Endothelial cell of umbilical vein (primary cell): ENCODE data around the gene PLCD1. TPM values are rescaled to one million over a fixed set of nuclear protein-coding genes. Genes with fewer than 3 reads are reported as not detected.
A peak's percentile ranks its signal among the peaks of the same experiment; 100 is the strongest.

Source experiments
- BruUV-seq: library from RNA; stranded (reverse); fragments of 400-500 nt; replicated peaks from 2 replicates; lab custom pipeline; 2021; lab: Mats Ljungman, UMichigan
- CTCF ChIA-PET: fragments of 300-600, 350-600 bp; sonication (Branson Sonifier 250); formaldehyde crosslinking; loops from one replicate; lab custom pipeline; 2021; ENCODE audit warnings: antibody characterized with exemption, inconsistent platforms; lab: Charles Lee
- POLR2A ChIA-PET: fragments of 300-600, 350-600 bp; sonication (Branson Sonifier 250); formaldehyde crosslinking; loops from one replicate; lab custom pipeline; 2021; ENCODE audit warnings: antibody characterized with exemption, inconsistent platforms; lab: Charles Lee
- DNase-seq: peaks from one replicate; pipeline ENCODE4 v3.0.0-alpha.2; 2011; ENCODE audit warnings: low read depth, low spot score
- FAIRE-seq: peaks from 2 replicates; lab custom pipeline; 2011; peaks lifted over from hg19 to GRCh38; lab: Jason Lieb, UNC
- H2AFZ ChIP-seq: 2 replicates; pipeline ENCODE4 v1.6.0; 2012; ENCODE audit warnings: low read depth, low read length, control low read depth, inconsistent platforms
- H3K27ac ChIP-seq: 2 replicates; pipeline ENCODE4 v1.5.1; 2011; ENCODE audit warnings: low read depth, mild to moderate bottlenecking, control low read depth, low read length, moderate library complexity; ENCODE audit not compliant: insufficient read depth
- H3K27me3 ChIP-seq, 2 experiments: 2 replicates each; pipeline versions ENCODE4 v1.6.0 to v1.6.1; 2011; ENCODE audit warnings: low read length in 2 of 2, mixed read lengths in 1 of 2; ENCODE audit not compliant: control insufficient read depth in 2 of 2, insufficient read depth in 2 of 2
- H3K36me3 ChIP-seq, 2 experiments: 2 replicates in 1 of 2; 3 replicates in 1 of 2; pipeline ENCODE4 v1.5.1; 2011; ENCODE audit warnings: low read length in 2 of 2, mild to moderate bottlenecking in 1 of 2, moderate library complexity in 1 of 2; ENCODE audit not compliant: control insufficient read depth in 2 of 2, insufficient read depth in 2 of 2; ENCODE audit errors: extremely low read depth in 1 of 2
- H3K4me1 ChIP-seq: 3 replicates; pipeline ENCODE4 v1.5.1; 2011; ENCODE audit warnings: mild to moderate bottlenecking, low read length; ENCODE audit not compliant: control insufficient read depth, insufficient read depth; ENCODE audit errors: extremely low read depth
- H3K4me2 ChIP-seq: 2 replicates; pipeline ENCODE4 v1.6.1; 2011; ENCODE audit warnings: low read length, control low read depth, mixed read lengths; ENCODE audit not compliant: insufficient read depth
- H3K4me3 ChIP-seq, 3 experiments: fragments of 200-600 bp in 1 of 3; sonication (generic), shearing (Covaris generic) in 1 of 3; replicated peaks in 1 of 3; 2 replicates each; pipeline ENCODE4 v1.5.1; 2011 to 2016; ENCODE audit warnings: control low read depth in 3 of 3, low read length in 3 of 3, mild to moderate bottlenecking in 2 of 3, inconsistent platforms in 1 of 3, low read depth in 1 of 3, moderate library complexity in 1 of 3; ENCODE audit not compliant: insufficient read depth in 1 of 3
- H3K79me2 ChIP-seq: 2 replicates; pipeline ENCODE4 v1.6.0; 2012; ENCODE audit warnings: low read length, inconsistent platforms; ENCODE audit not compliant: control insufficient read depth, insufficient read depth
- H3K9ac ChIP-seq: replicated peaks from 2 replicates; pipeline ENCODE3; 2011; ENCODE audit warnings: low read length, control low read depth; ENCODE audit not compliant: insufficient read depth; ENCODE audit errors: extremely low read depth
- H3K9me1 ChIP-seq: replicated peaks from 3 replicates; pipeline ENCODE4 v1.6.0; 2011; ENCODE audit warnings: mild to moderate bottlenecking, low read length; ENCODE audit not compliant: control insufficient read depth, insufficient read depth; ENCODE audit errors: extremely low read depth
- H3K9me3 ChIP-seq: replicated peaks from 2 replicates; pipeline ENCODE4 v1.5.1; 2012; ENCODE audit warnings: low read length, inconsistent platforms; ENCODE audit not compliant: control insufficient read depth, insufficient read depth
- H4K20me1 ChIP-seq: replicated peaks from 2 replicates; pipeline ENCODE3; 2011; ENCODE audit warnings: mild to moderate bottlenecking, low read length; ENCODE audit not compliant: control insufficient read depth, insufficient read depth; ENCODE audit errors: extremely low read depth
- CTCF ChIP-seq, 2 donors: IDR thresholded peaks; 1 replicate in 1 of 2; 2 replicates in 1 of 2; pipeline ENCODE4 v1.5.1; 2011; ENCODE audit warnings: low read length in 2 of 2, mild to moderate bottlenecking in 2 of 2, moderate library complexity in 2 of 2, control low read depth in 1 of 2, inconsistent platforms in 1 of 2, low read depth in 1 of 2; ENCODE audit not compliant: insufficient read depth in 1 of 2; ENCODE audit errors: extremely low read depth in 1 of 2
- EZH2 ChIP-seq: IDR thresholded peaks from 2 replicates; pipeline ENCODE4 v1.6.1; 2012; ENCODE audit warnings: borderline replicate concordance, low read depth, mild to moderate bottlenecking, moderate library complexity, low read length, inconsistent platforms; ENCODE audit not compliant: severe bottlenecking
- FOS ChIP-seq: IDR thresholded peaks from 2 replicates; pipeline ENCODE4 v1.6.1; 2011; ENCODE audit warnings: mild to moderate bottlenecking, low read length, moderate library complexity, borderline replicate concordance; ENCODE audit not compliant: insufficient read depth
- GATA2 ChIP-seq: IDR thresholded peaks from 2 replicates; pipeline ENCODE4 v1.7.0; 2011; ENCODE audit warnings: low read depth, mild to moderate bottlenecking, moderate library complexity, mixed read lengths, low read length; ENCODE audit not compliant: insufficient read length, insufficient read depth
- JUN ChIP-seq: IDR thresholded peaks from 2 replicates; pipeline ENCODE4 v1.6.1; 2011; ENCODE audit warnings: borderline replicate concordance, low read depth; ENCODE audit not compliant: insufficient read length, insufficient read depth
- MAX ChIP-seq: IDR thresholded peaks from 2 replicates; pipeline ENCODE4 v1.6.1; 2011; ENCODE audit not compliant: insufficient read depth, insufficient read length
- MYC ChIP-seq: IDR thresholded peaks from one replicate; pipeline ENCODE4 v1.6.1; 2011; ENCODE audit warnings: mild to moderate bottlenecking, low read depth, low read length
- POLR2A ChIP-seq: IDR thresholded peaks from 2 replicates; pipeline ENCODE4 v1.6.1; 2012; ENCODE audit warnings: low read depth, mild to moderate bottlenecking, control low read depth, low read length
- POLR2AphosphoS5 ChIP-seq: IDR thresholded peaks from 2 replicates; pipeline ENCODE4 v1.6.1; 2012; ENCODE audit warnings: low read depth, mild to moderate bottlenecking, control low read depth, low read length, moderate library complexity; ENCODE audit not compliant: insufficient read depth
- dilution Hi-C: fragments of 300-500 bp; cut with MboI; formaldehyde crosslinking; loops from one replicate; pipeline ENCODE4 v1.15.0; 2019; ENCODE audit warnings: low sequenced_read_pairs; ENCODE audit not compliant: extremely low pct_ligation_motif_present
- intact Hi-C: fragments of 100-400 bp; cut with micrococcal nuclease; formaldehyde crosslinking; loops from one replicate; pipeline ENCODE4 v1.10.0; 2022
- polyA plus RNA-seq, 4 experiments: library from polyadenylated mRNA; depleted of rRNA in 3 of 4; stranded (reverse) in 3 of 4; unstranded in 1 of 4; fragments of >200 nt; gene quantifications; 2 replicates each; pipeline versions ENCODE4 v1.2.1 to v1.2.3, GENCODE V29; 2011 to 2012; ENCODE audit warnings: missing spikeins in 1 of 4
- total RNA-seq: library from RNA; stranded (reverse); gene quantifications from 2 replicates; pipeline ENCODE4 v1.2.3, GENCODE V29; 2021

The PLCD1 gene
- total and polyA plus RNA-seq, 2 donors (not counting 3 experiments of a cell fraction or from before 2014, with no cell fraction given): 12.6 to 15.3 TPM

- Histone ChIP-seq H3K27ac (no peak overlapping the region), H3K9me3 (no peaks in the 10 kb centered on the region), H3K4me2 (no peak overlapping the region), H3K36me3 (no peaks in the 10 kb centered on the region), H3K4me1 (peaks cover 15% of the 10 kb centered on the region), H2AFZ (no peak overlapping the region), H3K9me1 (no peaks in the 10 kb centered on the region), H4K20me1 (no peaks in the 10 kb centered on the region), H3K4me3 (no peak overlapping the region), H3K27me3 (no peaks in the 10 kb centered on the region), H3K79me2 (no peaks in the 10 kb centered on the region), H3K9ac (no peak overlapping the region)
- CTCF ChIA-PET: interaction anchor here (0.6 to 1.6 kb wide), 22 partner anchors 12 to 655 kb away, joined by 3 to 68 read pairs (median 4); partner anchors contain the start of genes ACAA1 and PLCD1
- dilution Hi-C loops: no loop called here
- BruUV-seq: no TSS peak
- POLR2A ChIA-PET: no interaction called here
- no peak for TF ChIP-seq POLR2A
- TF ChIP-seq MAX: no peak
- intact Hi-C loops: no loop called here
- DNase-seq (no peak), FAIRE-seq (no peak)
Observed at GRCh38 chr3:37995652-37996641, 33.5 kb downstream of the PLCD1 start.

- no peaks in the 10 kb centered on the region for H3K36me3 ChIP-seq
- peaks cover 15% of the 10 kb centered on the region for H3K4me1 ChIP-seq
- TF ChIP-seq EZH2 (no peak), POLR2A (no peak), POLR2AphosphoS5 (no peak), CTCF (IDR thresholded peaks at IDR 0.05; ENCODE audit: extremely low read depth in 1 of 2, insufficient read depth in 1 of 2, low read depth in 1 of 2, low read length in 2 of 2) (no peak), GATA2 (no peak), JUN (no peak), MYC (no peak), FOS (no peak), MAX (no peak)
- H3K9ac ChIP-seq: peak overlapping the region; percentile 35
- no peaks in the 10 kb centered on the region for H3K9me1 ChIP-seq
- peak overlapping the region; percentile 94 for H2AFZ ChIP-seq
- H3K4me2 ChIP-seq: peak overlapping the region; percentile 53
- H3K4me3 ChIP-seq: peak overlapping the region; percentile 14 to 67 (median 62)
- H4K20me1 ChIP-seq: no peaks in the 10 kb centered on the region
- H3K27me3 ChIP-seq: no peaks in the 10 kb centered on the region
- H3K79me2 ChIP-seq: no peaks in the 10 kb centered on the region
- ChIA-PET CTCF (interaction anchor here (0.8 to 1.2 kb wide), 5 partner anchors 10 to 139 kb away, joined by 3 to 7 read pairs (median 3); no protein-coding TSS in a partner anchor), POLR2A (no interaction called here)
- no TSS peak for BruUV-seq
- no peaks in the 10 kb centered on the region for H3K9me3 ChIP-seq
- peak overlapping the region; percentile 34 for H3K27ac ChIP-seq
- FAIRE-seq: peak; percentile 8
- no peak for DNase-seq
- dilution Hi-C loops: no loop called here
- intact Hi-C loops: loop anchor here (1.0 kb wide), 2 partner anchors 20 to 139 kb away; no protein-coding TSS in a partner anchor
Observed at GRCh38 chr3:37994639-37994972, 34.8 kb downstream of the PLCD1 start.
